Measurements from ENCODE around the gene INTS6.

DNA sequence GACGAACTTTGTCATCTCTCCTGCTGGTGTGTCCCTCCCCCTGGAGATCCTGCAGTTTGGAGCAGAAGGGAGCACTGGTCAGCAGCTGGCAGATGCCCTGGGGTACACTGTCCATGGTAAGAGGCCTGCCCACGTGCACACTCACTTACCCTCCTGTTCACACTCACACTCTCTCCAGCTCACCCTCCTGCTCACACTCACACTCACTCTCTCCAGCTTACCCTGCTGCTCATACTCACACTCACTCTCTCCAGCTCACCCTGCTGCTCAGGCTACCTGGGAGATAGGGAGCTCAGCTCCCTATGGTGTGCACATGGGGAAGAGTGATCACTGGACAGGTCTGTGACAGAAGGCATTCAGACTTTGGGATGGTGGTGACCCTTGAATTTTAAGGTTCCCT lies 111.6 kb downstream of the INTS6 start:
- TF ChIP-seq CREB5 (CRISPR knock-in tag; IDR thresholded peaks at IDR 0.05; ENCODE audit: low read depth) (no peak), OSR1 (CRISPR knock-in tag; IDR thresholded peaks at IDR 0.05) (no peak), ARNTL (CRISPR knock-in tag; IDR thresholded peaks at IDR 0.05; ENCODE audit: borderline replicate concordance, low read depth) (no peak)
